Ovary (tissue), 3 donors: ENCODE measurements around the gene ENPP6.

Source experiments
- EP300 ChIP-seq: sonication (generic); formaldehyde crosslinking; IDR thresholded peaks from one replicate; pipeline ENCODE4 v1.6.1; 2017; ENCODE audit warnings: antibody characterized with exemption
- TF ChIP-seq, protein P1 (sequence below), 3 donors: fragments of 450-650 bp in 2 of 3; fragments of 200-600 bp in 1 of 3; IDR thresholded peaks; one replicate each; pipeline versions ENCODE4 v1.5.1 to v1.8.0; 2016 to 2022; ENCODE audit warnings: antibody characterized with exemption in 3 of 3, mild to moderate bottlenecking in 1 of 3
- donor health status: DM: no; HTN: no; CAD: no.

DNA sequence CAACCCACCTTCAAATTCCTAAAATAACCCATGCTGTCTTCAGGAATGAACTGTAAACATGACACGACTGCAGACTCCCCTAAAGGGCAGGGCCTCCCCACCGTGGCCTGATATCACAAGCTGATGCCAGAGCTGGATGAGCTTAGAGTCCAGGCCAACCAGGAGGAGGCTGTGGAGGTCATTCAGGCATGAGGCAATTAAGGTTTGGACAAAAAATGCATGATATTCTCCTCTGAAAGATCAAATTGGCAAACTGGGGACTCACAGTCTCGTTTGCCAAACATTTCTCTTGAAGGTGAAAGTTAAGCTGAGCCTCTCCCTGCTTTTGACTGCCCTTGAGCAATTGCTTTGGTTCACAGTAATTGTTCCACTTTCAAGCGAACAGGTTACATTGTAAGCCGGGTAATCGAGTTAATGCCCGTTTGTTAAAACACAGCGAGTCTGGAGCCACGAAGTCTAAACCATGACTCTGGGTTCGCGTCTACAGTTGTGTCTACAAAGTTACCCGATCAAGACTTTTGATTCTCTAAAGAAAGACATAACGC lies 105.6 kb downstream of the ENPP6 start:
- TF ChIP-seq EP300, result no peak
- TF ChIP-seq, protein P1, sequence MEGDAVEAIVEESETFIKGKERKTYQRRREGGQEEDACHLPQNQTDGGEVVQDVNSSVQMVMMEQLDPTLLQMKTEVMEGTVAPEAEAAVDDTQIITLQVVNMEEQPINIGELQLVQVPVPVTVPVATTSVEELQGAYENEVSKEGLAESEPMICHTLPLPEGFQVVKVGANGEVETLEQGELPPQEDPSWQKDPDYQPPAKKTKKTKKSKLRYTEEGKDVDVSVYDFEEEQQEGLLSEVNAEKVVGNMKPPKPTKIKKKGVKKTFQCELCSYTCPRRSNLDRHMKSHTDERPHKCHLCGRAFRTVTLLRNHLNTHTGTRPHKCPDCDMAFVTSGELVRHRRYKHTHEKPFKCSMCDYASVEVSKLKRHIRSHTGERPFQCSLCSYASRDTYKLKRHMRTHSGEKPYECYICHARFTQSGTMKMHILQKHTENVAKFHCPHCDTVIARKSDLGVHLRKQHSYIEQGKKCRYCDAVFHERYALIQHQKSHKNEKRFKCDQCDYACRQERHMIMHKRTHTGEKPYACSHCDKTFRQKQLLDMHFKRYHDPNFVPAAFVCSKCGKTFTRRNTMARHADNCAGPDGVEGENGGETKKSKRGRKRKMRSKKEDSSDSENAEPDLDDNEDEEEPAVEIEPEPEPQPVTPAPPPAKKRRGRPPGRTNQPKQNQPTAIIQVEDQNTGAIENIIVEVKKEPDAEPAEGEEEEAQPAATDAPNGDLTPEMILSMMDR (IDR thresholded peaks at IDR 0.05), result no peak
